Medulla oblongata (tissue), 1 donor: ENCODE data around the gene KRT35.
"Not testable (repeated sequence)": the region's sequence is repeated elsewhere in the genome, so short reads cannot be mapped to it uniquely, and the experiment has no call there.

ENCODE experiments used
- DNase-seq: peaks from one replicate; pipeline ENCODE4 v3.0.0-alpha.2; 2015; ENCODE audit errors: extremely low spot score

The KRT35 gene

DNA sequence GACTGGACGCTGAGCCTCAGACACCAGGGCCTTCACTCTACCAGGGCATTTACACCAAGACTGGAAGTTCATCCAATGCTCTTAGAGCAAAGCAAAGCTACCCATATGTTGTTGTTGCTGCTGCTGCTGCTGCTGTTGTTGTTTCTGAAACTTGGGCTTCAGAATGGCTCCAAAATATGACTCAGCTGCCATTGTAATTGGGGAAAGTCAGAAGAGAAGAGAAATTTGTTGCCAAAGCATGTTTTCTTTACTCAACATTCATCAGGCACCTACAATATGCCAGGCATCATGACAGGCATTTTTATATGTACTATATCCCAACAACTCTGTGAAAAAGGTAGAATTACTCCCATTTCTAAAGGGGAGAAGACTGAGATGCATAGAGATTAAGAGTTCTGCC lies 25.7 kb downstream of the KRT35 start:
- no peak for DNase-seq

DNA sequence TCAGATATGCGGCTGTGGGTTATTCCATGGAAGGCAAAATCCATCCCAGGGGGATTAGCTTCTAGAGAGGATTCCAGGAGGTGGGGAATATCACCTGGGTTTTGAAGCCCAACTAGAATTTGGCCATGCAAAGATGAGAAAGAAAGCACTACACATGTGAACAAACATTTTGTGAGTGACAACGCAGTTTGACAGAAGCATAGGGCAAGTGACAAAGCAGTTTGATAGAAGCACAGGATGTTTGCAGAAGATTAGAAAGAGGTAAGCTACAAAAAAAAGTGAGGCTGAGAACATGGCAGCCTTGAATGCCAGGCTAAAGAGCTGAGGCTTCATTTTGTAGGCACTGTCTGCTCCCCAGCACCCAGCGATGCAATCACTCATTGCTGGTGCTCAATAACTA lies 27.9 kb downstream of the KRT35 start:
- no peak for DNase-seq

DNA sequence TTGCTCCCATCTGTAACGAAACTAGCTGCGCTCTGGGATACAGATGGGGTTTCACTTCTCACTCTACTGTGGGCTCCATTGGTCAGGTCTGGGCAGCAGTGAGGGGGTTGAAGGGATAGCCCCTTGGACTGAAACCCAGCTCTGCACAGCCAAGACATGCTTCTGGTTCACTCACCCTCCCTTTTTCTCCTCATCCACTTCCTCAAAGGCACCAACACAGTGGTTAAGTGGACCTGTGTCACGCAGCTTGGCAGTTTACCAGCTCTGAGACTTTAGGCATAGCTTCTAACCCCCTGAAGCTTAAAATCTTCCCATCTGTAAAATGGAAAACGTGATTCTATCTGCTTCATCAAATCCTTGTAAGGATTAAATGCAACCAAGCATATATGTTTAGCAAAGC lies 28.7 kb downstream of the KRT35 start:
- peak; percentile 9 for DNase-seq

DNA sequence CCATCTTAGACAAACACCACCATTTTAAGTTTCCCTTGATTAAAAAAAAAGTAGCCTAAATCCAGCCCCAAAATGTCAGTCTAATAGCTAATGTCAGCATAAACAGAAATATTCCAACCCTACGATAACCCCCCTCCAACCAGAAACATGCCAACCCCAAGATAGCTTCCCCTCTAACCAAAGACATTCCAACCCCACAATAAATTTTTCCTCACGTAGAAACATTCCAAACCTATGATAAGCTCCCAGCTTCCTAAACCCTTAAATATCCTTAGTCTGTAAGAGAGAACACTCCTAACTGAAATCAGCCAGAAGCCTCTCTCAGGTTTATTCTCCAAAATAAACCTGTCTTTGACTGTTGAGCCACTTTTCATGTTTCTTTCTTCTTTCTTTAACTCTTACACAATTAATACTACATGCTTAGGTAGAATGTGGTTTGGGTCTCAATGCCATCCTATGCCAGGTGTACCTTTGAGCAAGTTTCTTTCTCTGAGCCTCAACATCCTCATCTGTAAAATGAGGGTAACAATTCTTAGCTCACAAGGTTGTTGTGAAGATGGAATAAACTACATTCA lies 29.7 kb downstream of the KRT35 start:
- no peak for DNase-seq

DNA sequence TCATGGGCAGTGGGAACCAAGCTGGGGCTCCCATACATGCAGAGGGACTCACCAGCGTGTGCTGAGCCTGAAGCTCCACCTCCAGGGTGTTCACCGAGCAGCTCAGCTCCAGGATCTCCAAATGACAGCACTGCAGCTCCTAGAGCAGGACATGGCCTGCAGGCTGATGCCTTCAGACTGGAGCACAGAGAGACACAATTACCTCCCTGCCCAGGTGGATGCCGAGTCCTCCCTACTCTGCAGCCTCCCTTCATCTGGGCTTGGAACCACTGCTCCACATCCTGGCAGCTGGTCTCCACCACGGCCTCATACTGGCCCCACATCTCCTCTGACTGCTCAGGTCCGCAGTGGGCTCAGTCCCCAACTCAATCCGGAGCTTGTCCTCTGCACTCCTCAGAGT lies 31.9 kb downstream of the KRT35 start:
- no peak for DNase-seq

DNA sequence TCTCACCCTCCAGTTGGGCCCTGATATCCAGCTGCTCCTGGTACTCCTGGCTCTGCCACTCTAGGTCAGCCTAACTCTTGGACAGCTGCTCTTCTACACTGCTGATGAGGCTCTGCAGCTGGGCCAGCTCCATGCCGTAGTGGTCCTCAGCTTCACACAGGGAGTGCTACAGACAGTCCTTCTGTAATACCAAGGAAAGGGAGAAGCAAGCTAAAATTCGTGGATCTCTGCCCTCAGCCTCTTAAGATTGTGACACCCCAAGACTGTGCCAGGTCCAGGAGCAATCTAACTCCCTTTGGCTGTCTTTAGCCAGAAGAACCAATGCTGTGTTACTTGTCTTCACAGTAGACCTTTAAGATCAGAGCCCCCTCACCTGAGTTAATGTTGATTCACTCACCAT lies 32.4 kb downstream of the KRT35 start:
- no peak for DNase-seq

DNA sequence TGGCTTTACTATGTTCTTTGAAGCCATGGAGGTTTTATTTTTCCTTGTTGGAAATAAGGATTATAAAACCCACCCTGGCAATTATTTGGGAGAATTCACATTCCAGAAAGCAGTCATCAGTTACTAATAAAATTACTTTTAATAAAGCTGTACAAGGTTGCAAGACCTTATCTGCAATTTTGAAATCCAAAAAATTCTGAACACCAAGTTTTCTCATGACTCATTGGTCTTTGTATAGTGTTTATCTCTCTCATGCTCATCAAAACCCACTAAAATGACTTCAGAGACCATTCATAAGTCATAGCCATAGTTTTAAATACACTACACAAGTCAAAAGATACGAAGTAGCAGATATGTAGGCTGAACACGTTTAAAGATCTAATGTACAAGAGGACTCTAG lies 34.1 kb downstream of the KRT35 start:
- no peak for DNase-seq

DNA sequence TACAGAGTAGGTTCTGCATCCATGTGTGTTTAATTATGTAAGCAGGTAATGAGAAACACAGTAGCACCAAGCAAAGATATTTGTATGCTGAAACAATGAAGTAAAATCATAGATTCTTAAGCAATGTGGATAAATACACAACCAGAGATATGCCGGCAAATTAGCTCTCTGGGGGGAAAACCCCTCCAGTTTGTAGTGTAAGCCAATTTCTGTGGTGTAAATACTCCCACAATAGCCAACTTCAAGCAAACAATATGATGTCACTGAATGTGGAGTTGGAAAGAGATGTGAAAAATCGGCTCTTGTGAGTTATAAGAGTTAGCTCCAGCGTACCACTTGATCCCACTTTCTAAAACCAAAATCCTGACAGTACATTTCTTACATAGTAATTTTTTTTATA lies 36.3 kb downstream of the KRT35 start:
- DNase-seq: no peak

DNA sequence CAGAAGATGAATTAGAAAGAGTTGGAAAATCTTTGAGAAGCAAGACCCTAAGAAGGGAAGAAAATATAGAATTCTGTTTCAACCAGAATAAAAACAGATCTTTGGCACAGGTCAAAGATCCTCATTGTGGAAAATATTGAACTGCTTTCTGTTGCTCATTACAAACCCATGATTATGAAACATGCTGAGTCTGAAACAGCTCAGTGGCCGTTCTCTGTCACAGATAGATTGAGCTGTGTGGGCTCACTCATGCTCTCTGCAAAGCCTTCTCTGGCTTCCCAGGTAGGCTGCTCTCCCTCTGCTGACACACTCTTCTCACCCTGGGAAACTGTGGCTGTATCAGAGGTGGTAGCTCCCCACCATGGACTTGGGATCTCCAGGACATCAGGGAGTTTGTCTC lies 36.8 kb downstream of the KRT35 start:
- DNase-seq: no peak

DNA sequence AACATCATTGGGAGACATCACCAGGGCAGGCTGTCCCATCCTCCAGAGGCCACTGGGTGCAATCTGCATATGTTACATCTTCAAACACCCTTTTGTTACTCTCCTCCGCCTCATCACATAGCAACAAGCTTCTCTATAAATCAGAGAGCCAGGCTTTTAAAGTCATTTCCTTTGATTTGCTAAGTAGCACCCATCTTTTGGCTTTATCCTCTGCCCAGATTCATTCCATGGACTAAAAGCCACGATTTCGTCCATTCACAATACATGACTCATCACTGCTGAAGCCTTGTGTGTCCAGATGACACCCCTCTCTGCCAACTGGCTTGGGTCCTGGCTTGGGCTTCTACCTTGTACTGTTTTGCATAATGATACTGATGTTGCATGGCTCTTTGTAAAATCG lies 38.2 kb downstream of the KRT35 start:
- no peak for DNase-seq

DNA sequence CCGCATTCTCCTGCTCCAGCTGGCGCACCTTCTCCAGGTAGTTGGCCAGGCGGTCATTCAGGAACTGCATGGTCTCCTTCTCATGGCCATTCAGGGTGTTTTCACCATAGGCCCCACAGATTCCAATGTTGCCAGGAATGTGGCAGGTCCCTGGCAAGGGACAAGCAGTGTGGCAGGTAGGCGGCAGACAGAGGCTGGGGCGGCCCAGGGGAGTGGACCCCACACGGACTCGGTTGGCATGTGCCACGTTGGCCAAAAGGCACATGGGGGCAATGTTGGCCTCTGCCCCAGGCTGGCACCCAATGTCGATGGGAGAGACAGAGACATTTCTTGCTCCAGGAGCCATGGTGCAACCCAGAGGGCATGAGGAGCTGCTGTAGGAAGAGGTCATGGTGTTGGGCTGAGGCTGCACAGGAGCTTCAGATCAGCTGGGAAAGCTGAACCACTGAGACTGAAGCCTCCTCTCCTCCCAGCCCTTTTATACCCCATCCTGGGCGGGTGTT lies 40.4 kb downstream of the KRT35 start, which contains the start of gene KRT38:
KRT38 (minus strand) TSS at position 453 of the 503 bp plus-strand sequence; CDS start at position 391, 62 bp downstream.
- DNase-seq: no peak

DNA sequence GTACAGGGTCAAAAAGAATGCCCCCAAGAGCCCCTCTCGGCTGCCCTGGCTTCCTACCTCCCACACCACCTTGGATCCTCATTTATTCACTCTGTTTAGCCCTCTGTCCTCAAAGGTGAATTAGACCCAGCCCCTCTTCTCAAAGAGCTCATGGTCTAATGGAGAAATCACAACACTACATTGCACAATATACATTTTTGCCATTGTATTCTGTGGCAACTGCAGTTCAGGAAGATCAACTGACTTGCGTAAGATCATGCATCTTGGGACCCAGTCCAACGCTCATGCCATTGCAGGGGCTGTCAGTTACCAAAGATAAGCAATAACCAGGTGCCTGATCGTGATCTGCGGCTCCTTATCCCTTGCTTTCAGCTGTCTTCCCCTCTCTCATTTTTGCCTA lies 41.6 kb downstream of the KRT35 start:
- no peak for DNase-seq

DNA sequence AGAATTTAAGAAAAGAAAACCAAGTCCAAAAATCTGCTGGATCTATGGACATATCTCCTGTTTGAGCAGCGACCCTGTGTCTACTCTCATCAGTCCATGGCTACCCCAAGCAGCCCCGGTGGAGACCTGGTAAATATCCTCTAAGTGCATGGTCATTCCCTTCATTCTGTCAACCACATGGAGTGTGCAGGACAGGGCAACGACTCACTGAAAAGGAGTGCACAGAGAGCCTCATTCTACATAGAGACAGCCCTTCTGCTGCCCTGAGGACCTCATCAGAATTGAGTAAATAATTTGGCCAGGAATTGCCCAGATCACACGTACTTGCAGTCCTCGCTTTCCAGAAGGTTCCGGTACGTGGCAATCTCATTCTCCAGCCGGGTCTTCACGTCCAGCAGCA lies 43.2 kb downstream of the KRT35 start:
- no peak for DNase-seq

DNA sequence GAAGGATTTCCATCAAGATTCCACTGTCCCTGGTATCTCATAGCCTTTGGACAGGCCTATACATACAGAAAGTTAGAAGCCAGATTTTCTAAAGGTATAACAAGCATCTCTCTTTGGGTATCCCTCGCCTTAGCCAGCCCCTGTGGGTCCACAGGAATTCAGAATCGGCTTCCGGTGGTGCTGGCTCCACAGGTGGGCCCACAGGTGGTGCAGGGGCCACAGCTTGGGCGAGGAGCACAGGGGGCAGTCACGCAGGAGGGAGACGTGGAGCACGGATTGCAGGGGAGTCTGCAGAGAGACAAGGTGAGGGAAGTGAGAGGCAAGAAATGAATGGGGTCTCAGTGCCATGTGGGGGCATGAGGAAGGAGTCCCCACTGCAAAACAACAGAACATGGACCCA lies 43.7 kb downstream of the KRT35 start:
- DNase-seq: no peak

DNA sequence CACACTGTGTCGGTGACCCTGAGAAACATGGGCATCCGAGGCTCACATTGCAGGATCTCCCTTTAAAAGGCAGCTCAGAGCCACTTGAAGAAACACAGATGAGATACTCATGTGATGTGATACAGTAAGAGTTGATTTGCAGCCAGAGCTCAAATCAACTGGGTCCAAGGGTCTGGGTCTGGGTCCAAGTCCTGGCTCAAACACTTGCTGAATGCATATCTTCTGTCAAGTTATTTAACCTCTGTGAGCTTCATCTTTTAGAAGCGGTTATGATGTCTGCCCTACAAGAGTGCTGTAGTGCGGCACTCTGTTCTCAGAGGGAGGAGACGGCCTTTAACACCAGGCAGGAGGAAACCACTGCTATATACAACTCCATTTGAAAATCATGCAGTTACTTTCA lies 46.5 kb downstream of the KRT35 start:
- no peak for DNase-seq

DNA sequence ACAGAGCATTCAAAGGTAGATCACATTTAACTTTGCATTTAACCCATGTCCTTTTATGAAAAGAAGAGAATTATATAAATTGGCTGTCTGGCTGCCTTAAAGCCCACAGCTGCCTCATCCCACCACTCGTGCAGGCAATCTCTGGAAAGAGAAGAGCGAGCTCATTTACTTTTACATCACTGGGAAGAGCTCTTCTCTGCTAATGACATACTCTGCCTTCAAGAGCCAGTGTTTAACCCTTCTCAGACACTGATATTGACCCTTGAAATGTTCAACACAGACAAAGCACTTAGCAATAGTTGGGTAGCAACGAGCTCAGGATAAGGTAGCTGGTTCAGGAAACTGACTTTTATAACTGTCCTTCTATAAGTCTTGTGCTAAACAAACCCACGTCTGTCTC lies 46.9 kb downstream of the KRT35 start:
- no peak for DNase-seq

DNA sequence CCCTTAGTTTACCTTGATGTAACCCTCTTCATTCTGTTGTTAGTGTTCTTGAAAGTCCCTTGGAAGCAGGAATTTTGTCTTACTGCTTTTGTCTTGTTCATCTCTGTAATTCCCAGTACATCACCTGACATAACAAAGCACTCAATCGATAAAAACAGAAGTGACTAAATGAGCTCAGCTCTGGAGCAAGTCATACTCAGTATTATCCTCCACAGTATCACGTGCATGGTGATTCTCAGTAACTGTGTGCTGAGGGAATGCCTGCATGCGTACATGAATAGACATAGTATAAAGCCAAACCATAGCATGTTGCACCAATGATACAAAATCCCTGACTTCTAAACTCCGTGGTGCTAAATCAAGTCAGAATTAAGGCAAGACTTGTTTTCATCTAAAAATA lies 47.4 kb downstream of the KRT35 start:
- no peak for DNase-seq

DNA sequence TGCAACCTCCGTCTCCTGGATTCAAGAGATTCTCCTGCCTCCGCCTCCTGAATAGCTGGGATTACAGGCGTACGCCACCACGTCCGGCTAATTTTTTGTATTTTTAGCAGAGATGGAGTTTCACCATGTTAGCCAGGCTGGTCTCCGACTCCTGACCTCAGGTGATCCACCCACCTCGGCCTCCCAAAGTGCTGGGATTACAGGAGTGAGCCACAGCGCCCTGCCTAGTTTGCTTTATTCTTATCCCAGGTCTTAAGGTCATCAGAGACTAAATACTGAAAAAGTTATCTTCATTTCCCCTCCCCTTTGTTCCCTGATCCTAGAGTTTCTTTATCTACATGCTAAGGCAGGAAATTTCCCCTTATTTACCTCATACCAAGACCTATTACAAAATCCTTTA lies 50.6 kb downstream of the KRT35 start:
- DNase-seq: not testable (repeated sequence)

DNA sequence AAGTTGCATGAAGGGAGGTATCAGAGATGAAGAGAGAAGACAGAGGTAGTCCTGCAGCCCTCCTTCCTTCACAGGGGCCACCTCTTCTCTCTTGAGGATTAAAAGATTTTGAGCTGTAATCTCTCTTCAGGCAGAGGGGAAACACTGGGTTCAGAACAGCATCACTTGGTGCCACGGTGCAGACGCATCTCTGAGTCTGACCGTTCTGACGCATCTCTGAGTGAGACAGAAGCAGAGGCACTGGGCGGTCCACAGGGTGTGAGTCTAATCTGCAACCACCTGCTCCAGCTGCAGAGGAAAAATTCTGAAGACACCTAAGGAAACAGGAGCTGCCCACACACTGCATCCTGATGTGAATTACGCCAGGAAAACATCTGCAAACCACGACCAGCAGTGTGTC lies 51.3 kb downstream of the KRT35 start:
- DNase-seq: no peak

DNA sequence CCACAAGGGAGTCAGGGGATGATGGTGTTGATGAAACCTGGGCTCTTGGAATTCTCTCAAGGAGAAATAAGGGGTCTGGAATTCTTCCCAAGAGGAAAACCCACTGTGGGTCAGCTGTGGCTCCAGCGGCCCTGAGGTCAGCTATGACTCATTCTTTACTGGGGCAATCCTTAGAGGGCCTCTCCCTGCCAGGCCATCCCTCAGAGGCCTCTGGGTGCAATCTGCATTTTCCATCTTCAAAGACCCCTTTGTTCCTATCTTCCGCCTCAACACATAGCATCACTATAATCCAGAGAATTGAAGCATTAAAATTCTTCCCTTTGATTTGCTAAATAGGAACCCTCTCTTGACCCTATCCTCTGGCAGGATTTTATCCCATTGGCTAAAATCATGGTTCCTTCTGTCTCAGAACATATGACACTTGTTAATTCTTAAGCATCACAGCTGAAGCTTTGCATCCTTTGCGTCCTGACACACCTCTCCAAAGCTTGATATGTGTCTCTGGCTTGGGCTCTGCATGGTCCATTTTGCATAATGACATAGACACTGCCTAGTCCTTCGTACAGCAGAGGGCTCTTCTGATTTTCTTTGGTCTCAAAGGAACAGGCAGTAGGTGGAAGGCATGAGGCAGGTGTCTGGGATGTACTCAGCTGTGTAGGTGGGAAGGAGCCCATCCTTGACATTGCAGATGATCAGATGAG lies 52.2 kb downstream of the KRT35 start:
- no peak for DNase-seq
